Fibroblast of villous mesenchyme (primary cell): ENCODE data around the gene GPR85. TPM values are rescaled to one million over a fixed set of nuclear protein-coding genes. Genes with fewer than 3 reads are reported as not detected.

Experiments used
- DNase-seq: peaks from one replicate; pipeline ENCODE4 v3.0.0-alpha.2; 2010; ENCODE audit warnings: low read depth
- H3K4me3 ChIP-seq: 2 replicates; pipeline ENCODE4 v1.5.1; 2011; ENCODE audit warnings: low read depth, mild to moderate bottlenecking, low read length
- total RNA-seq: library from RNA; depleted of rRNA; stranded (reverse); fragments of >200 nt; gene quantifications from 2 replicates; pipeline ENCODE4 v1.2.3, GENCODE V29; 2012
- TF ChIP-seq, protein P1 (sequence below): IDR thresholded peaks from 2 replicates; pipeline ENCODE4 v1.5.1; 2012; ENCODE audit warnings: low read depth, mild to moderate bottlenecking, low read length; ENCODE audit not compliant: insufficient read depth

GPR85 gene
- total RNA-seq, 1 donor: 2.6 TPM

DNA sequence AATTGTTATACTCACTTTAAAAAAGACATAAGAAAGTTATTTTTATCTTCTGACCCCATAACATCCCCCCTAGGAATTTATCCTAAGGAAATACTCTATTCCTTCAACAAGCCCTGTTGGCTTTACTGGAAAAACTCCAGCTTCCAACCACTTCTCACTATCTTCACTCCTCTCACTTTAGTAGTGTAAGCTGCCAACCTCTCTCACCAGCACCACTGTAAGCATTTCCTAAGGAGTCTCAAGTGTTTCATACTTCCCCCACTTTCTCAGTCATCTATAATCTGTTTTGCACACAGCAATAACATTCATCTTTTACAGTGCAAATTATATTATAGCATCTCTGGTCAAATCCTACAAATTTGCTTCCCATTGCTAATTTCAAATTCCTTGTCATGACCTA, 45.8 kb downstream of the GPR85 start:
- DNase-seq: no peak
- no peak overlapping the region for H3K4me3 ChIP-seq
- TF ChIP-seq, protein P1, sequence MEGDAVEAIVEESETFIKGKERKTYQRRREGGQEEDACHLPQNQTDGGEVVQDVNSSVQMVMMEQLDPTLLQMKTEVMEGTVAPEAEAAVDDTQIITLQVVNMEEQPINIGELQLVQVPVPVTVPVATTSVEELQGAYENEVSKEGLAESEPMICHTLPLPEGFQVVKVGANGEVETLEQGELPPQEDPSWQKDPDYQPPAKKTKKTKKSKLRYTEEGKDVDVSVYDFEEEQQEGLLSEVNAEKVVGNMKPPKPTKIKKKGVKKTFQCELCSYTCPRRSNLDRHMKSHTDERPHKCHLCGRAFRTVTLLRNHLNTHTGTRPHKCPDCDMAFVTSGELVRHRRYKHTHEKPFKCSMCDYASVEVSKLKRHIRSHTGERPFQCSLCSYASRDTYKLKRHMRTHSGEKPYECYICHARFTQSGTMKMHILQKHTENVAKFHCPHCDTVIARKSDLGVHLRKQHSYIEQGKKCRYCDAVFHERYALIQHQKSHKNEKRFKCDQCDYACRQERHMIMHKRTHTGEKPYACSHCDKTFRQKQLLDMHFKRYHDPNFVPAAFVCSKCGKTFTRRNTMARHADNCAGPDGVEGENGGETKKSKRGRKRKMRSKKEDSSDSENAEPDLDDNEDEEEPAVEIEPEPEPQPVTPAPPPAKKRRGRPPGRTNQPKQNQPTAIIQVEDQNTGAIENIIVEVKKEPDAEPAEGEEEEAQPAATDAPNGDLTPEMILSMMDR: no peak

DNA sequence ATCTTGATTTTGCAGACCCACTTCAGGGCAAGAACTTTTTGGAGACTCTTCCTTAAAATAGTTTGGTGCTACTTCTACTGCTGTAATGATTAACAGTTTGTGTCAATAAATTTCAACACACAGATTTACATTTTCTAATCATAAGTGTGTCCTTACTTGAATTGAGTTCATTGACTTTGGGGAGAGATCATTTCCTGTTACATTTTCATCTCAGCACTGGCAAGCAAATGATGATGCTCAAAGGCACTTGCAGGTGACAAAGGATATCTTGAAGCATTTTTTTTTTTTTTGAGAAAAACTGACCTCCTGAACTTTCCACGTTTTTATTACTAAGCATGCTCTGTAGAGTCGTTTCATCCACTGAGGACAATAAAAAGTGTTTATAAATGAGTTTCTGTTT, 52.7 kb downstream of the GPR85 start:
- DNase-seq: no peak
- TF ChIP-seq, protein P1: no peak

More for the DNA sequence above, 52.7 kb downstream of the GPR85 start:
- H3K4me3 ChIP-seq: no peak overlapping the region

Other genes starting within 250 kb of the GPR85 start
- gene SMIM30, start 31.7 kb upstream of the GPR85 start, total RNA-seq: 47.4 and 75.6 TPM in 2 replicates